H1 (cell line): ENCODE measurements around the gene CHSY1. TPM values are rescaled to one million over a fixed set of nuclear protein-coding genes. Genes with fewer than 3 reads are reported as not detected.

Source experiments
- CTCF ChIA-PET: fragments of 300-600 bp; sonication (Branson Sonifier 250); formaldehyde crosslinking; loops from one replicate; lab custom pipeline; 2021; ENCODE audit not compliant: partially characterized antibody; lab: Charles Lee
- POLR2A ChIA-PET: fragments of 300-600 bp; sonication (Branson Sonifier 250); formaldehyde crosslinking; loops from one replicate; lab custom pipeline; 2021; ENCODE audit warnings: inconsistent platforms; ENCODE audit not compliant: partially characterized antibody; lab: Charles Lee
- DNase-seq, 2 experiments: peaks; one replicate each; pipeline versions ENCODE4 v3.0.0 to v3.0.0-alpha.2; 2010 to 2022; ENCODE audit warnings: low spot score in 2 of 2, low read depth in 1 of 2, mixed read lengths in 1 of 2
- FAIRE-seq: peaks from 2 replicates; lab custom pipeline; 2011; peaks lifted over from hg19 to GRCh38; lab: Jason Lieb, UNC
- H2AFZ ChIP-seq: 2 replicates; pipeline ENCODE4 v1.8.1; 2012; ENCODE audit warnings: low read length, inconsistent platforms
- H2AK5ac ChIP-seq: 2 replicates; pipeline ENCODE4 v1.6.1; 2013; ENCODE audit warnings: low read depth, low read length
- H2BK120ac ChIP-seq: replicated peaks from 2 replicates; pipeline ENCODE3; 2013; ENCODE audit warnings: low read depth, low read length, inconsistent platforms
- H2BK12ac ChIP-seq: 2 replicates; pipeline ENCODE4 v1.6.1; 2013; ENCODE audit warnings: low read depth, low read length
- H2BK15ac ChIP-seq: 2 replicates; pipeline ENCODE4 v1.6.1; 2013; ENCODE audit warnings: low read length
- H2BK20ac ChIP-seq: 2 replicates; pipeline ENCODE4 v1.6.1; 2013; ENCODE audit warnings: low read length
- H2BK5ac ChIP-seq: 2 replicates; pipeline ENCODE4 v1.6.1; 2013; ENCODE audit warnings: low read depth, low read length
- H3K14ac ChIP-seq: 2 replicates; pipeline ENCODE4 v1.6.1; 2013; ENCODE audit warnings: inconsistent platforms; ENCODE audit not compliant: insufficient read length
- H3K18ac ChIP-seq: 2 replicates; pipeline ENCODE4 v1.6.1; 2013; ENCODE audit warnings: low read length; ENCODE audit errors: extremely low read depth
- H3K23ac ChIP-seq: 2 replicates; pipeline ENCODE4 v1.6.1; 2013; ENCODE audit warnings: inconsistent platforms; ENCODE audit not compliant: insufficient read length
- H3K23me2 ChIP-seq: 2 replicates; pipeline ENCODE4 v1.6.1; 2013; ENCODE audit warnings: low read depth, low read length
- H3K27ac ChIP-seq: 2 replicates; pipeline ENCODE4 v1.6.1; 2011; ENCODE audit warnings: low read depth, low read length, inconsistent platforms
- H3K27me3 ChIP-seq, 4 experiments: replicated peaks in 1 of 4; 1 replicate in 1 of 4; 2 replicates in 3 of 4; pipeline versions ENCODE4 v1.6.1 to v1.8.1; 2011 to 2013; ENCODE audit warnings: low read length in 3 of 4, mild to moderate bottlenecking in 3 of 4, inconsistent platforms in 2 of 4, mixed read lengths in 2 of 4, moderate library complexity in 1 of 4; ENCODE audit not compliant: control insufficient read depth in 3 of 4, insufficient read depth in 3 of 4; ENCODE audit errors: extremely low read depth in 1 of 4
- H3K36me3 ChIP-seq, 4 experiments: 2 replicates each; pipeline versions ENCODE4 v1.6.1 to v1.8.1; 2011 to 2013; ENCODE audit warnings: mild to moderate bottlenecking in 4 of 4, low read length in 3 of 4, moderate library complexity in 2 of 4, control low read depth in 1 of 4, inconsistent platforms in 1 of 4; ENCODE audit not compliant: insufficient read depth in 4 of 4, control insufficient read depth in 2 of 4
- H3K4ac ChIP-seq: replicated peaks from 2 replicates; pipeline ENCODE3; 2013; ENCODE audit warnings: low read length, low read depth, mixed read lengths, inconsistent platforms; ENCODE audit not compliant: insufficient read length
- H3K4me1 ChIP-seq, 4 experiments: replicated peaks in 1 of 4; 1 replicate in 1 of 4; 2 replicates in 3 of 4; pipeline versions ENCODE4 v1.6.1 to v1.8.1; 2011 to 2013; ENCODE audit warnings: low read length in 3 of 4, inconsistent platforms in 2 of 4, mixed read lengths in 1 of 4; ENCODE audit not compliant: insufficient read depth in 4 of 4, control insufficient read depth in 3 of 4
- H3K4me2 ChIP-seq, 2 experiments: 2 replicates each; pipeline versions ENCODE4 v1.6.1 to v1.8.1; 2011 to 2013; ENCODE audit warnings: low read depth in 2 of 2, low read length in 2 of 2, control low read depth in 1 of 2, inconsistent platforms in 1 of 2, mild to moderate bottlenecking in 1 of 2; ENCODE audit not compliant: insufficient read depth in 1 of 2
- H3K4me3 ChIP-seq, 4 experiments: fragments of 200-600, 300-600 bp in 1 of 4; sonication (generic), shearing (Covaris generic), sonication (Bioruptor Twin) in 1 of 4; 2 replicates each; pipeline versions ENCODE4 v1.5.1 to v1.8.1; 2011 to 2016; ENCODE audit warnings: low read length in 4 of 4, low read depth in 3 of 4, control low read depth in 2 of 4, inconsistent platforms in 2 of 4, mild to moderate bottlenecking in 2 of 4, mixed read lengths in 1 of 4, moderate library complexity in 1 of 4; ENCODE audit not compliant: insufficient read depth in 2 of 4; ENCODE audit errors: extremely low read depth in 1 of 4
- H3K56ac ChIP-seq: replicated peaks from 2 replicates; pipeline ENCODE3; 2013; ENCODE audit warnings: low read depth, mild to moderate bottlenecking, mixed read lengths, low read length, inconsistent platforms; ENCODE audit not compliant: insufficient read length
- H3K79me1 ChIP-seq: 2 replicates; pipeline ENCODE4 v1.6.1; 2013; ENCODE audit warnings: low read depth, low read length, control low read depth
- H3K79me2 ChIP-seq, 2 experiments: 2 replicates each; pipeline versions ENCODE4 v1.6.1 to v1.8.1; 2012 to 2013; ENCODE audit warnings: low read length in 2 of 2, mild to moderate bottlenecking in 2 of 2, inconsistent platforms in 1 of 2; ENCODE audit not compliant: insufficient read depth in 2 of 2, control insufficient read depth in 1 of 2
- H3K9ac ChIP-seq, 4 experiments: replicated peaks in 1 of 4; 1 replicate in 1 of 4; 2 replicates in 3 of 4; pipeline versions ENCODE4 v1.6.1 to v1.8.1; 2011 to 2013; ENCODE audit warnings: low read depth in 3 of 4, low read length in 3 of 4, control low read depth in 2 of 4, mild to moderate bottlenecking in 2 of 4, moderate library complexity in 2 of 4, inconsistent platforms in 1 of 4; ENCODE audit errors: extremely low read depth in 1 of 4
- H3K9me3 ChIP-seq, 2 experiments: 2 replicates each; pipeline versions ENCODE4 v1.6.1 to v1.8.1; 2012 to 2013; ENCODE audit warnings: mild to moderate bottlenecking in 2 of 2, moderate library complexity in 2 of 2, control low read depth in 1 of 2, inconsistent platforms in 1 of 2, low read depth in 1 of 2, low read length in 1 of 2, mixed read lengths in 1 of 2; ENCODE audit not compliant: insufficient read depth in 2 of 2
- H4K20me1 ChIP-seq, 2 experiments: replicated peaks in 1 of 2; 2 replicates each; pipeline versions ENCODE3 to v1.8.1; 2011 to 2013; ENCODE audit warnings: inconsistent platforms in 2 of 2, low read length in 2 of 2, mild to moderate bottlenecking in 1 of 2; ENCODE audit not compliant: insufficient read depth in 2 of 2, control insufficient read depth in 1 of 2
- H4K5ac ChIP-seq: 2 replicates; pipeline ENCODE4 v1.6.1; 2013; ENCODE audit warnings: low read length, low read depth, mixed read lengths, inconsistent platforms; ENCODE audit not compliant: insufficient read length
- H4K8ac ChIP-seq: 2 replicates; pipeline ENCODE4 v1.8.0; 2013; ENCODE audit warnings: mild to moderate bottlenecking, moderate library complexity, low read length, inconsistent platforms; ENCODE audit not compliant: insufficient read depth; ENCODE audit errors: extremely low read depth
- H4K91ac ChIP-seq: replicated peaks from 2 replicates; pipeline ENCODE3; 2013; ENCODE audit warnings: low read length, mixed read lengths, inconsistent platforms; ENCODE audit not compliant: insufficient read length
- CEBPB ChIP-seq: IDR thresholded peaks from 2 replicates; pipeline ENCODE4 v1.6.1; 2012; ENCODE audit warnings: low read depth, low read length
- YY1 ChIP-seq: IDR thresholded peaks from 2 replicates; pipeline ENCODE4 v1.6.1; 2011; ENCODE audit warnings: low read depth, mild to moderate bottlenecking, low read length
- WGBS, 2 experiments: shearing (Covaris generic) in 1 of 2; methylation state at CpG; one replicate each; pipeline versions ENCODE4 v1.1.6 to v1.1.7; 2013 to 2015; ENCODE audit warnings: low lambda C conversion rate in 2 of 2, mixed read lengths in 2 of 2, inconsistent platforms in 1 of 2, low coverage in 1 of 2, missing lambda C conversion rate in 1 of 2; ENCODE audit not compliant: insufficient replicate concordance in 2 of 2, insufficient coverage in 1 of 2, insufficient read length in 1 of 2; ENCODE audit errors: extremely low coverage in 1 of 2, missing lambda C conversion rate in 1 of 2; 5-methylcytosine and 5-hydroxymethylcytosine counted together
- polyA plus RNA-seq, 7 experiments: library from polyadenylated mRNA; depleted of rRNA in 3 of 7; stranded (reverse) in 5 of 7; unstranded in 2 of 7; fragments of >200 nt in 5 of 7; fragments of 200-250 nt in 2 of 7; gene quantifications; 1 replicate in 5 of 7; 2 replicates in 1 of 7; 4 replicates in 1 of 7; pipeline versions ENCODE4 v1.2.1 to v1.2.3, GENCODE V29; 2011 to 2013; ENCODE audit warnings: missing spikeins in 2 of 7, mixed read lengths in 2 of 7
- total RNA-seq: library from RNA; stranded (reverse); fragmentation: NEBNext Ultra II Directional; extraction: Animal tissue kit (Norgen Biotek cat#: 25700); gene quantifications from 2 replicates; pipeline ENCODE4 v1.2.1, GENCODE V29; 2021

Gene CHSY1
- total and polyA plus RNA-seq, 2 of the 8 experiments (the other 6 are each of a cell fraction or from before 2014, with no cell fraction given) = 24.9 to 60.7 TPM

DNA sequence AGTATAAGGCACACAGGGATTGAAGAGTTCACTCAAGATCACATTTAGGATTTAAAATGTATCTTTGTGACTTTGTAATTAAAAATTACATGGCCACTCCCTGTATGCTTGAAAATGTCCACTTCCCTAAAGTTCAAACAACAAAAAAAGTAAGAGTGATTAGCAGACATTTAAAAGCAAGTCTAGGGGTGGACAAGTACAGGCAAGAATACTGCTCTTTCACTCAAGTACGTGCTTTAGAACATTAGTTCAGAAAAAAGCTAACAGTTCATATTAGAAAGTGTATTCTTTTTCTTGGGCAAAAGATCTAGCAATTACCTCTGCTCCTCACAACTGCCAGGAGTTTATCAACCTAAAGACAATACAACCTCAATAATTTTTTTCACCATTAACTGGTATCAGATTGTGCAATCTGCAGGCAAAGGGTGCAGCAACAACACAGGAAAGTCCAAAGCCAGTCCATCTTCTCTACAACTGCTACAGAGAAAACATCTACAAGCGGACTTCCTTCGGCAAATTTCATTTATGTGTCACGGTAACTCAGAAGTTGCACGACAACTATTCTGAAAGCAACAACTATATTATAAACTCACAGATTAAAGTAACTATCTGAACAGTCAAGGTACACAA, 18.1 kb downstream of the CHSY1 start:
- no peak for TF ChIP-seq YY1
- peak; percentile 37; the same call in 1 of the 2 replicates for TF ChIP-seq CEBPB
- no peak for FAIRE-seq
- Histone ChIP-seq H3K23me2 (no peaks in the 10 kb centered on the region), H3K4me2 (no peak overlapping the region), H4K5ac (no peak overlapping the region), H3K4ac (no peak overlapping the region), H3K36me3 (peaks cover 0 to 18% (median 8%) of the 10 kb centered on the region in 4 experiments; a peak in 4 of 8 replicates), H2BK15ac (no peak overlapping the region), H3K4me3 (no peak overlapping the region), H3K27ac (no peak overlapping the region), H3K79me1 (peaks cover 22% of the 10 kb centered on the region), H3K9ac (no peak overlapping the region), H2AFZ (no peak overlapping the region), H3K9me3 (no peaks in the 10 kb centered on the region), H2BK5ac (no peak overlapping the region), H3K14ac (no peak overlapping the region), H4K8ac (no peak overlapping the region), H3K56ac (no peak overlapping the region), H4K20me1 (peaks cover 9 to 16% of the 10 kb centered on the region in 2 experiments), H3K23ac (no peak overlapping the region), H3K4me1 (peaks cover 0 to 4% (median under 1%) of the 10 kb centered on the region in 4 experiments; a peak in 2 of 7 replicates), H2BK20ac (no peak overlapping the region), H3K18ac (no peak overlapping the region), H3K27me3 (no peaks in the 10 kb centered on the region), H2BK12ac (no peak overlapping the region), H3K79me2 (peaks cover 14 to 93% of the 10 kb centered on the region in 2 experiments), H2AK5ac (no peak overlapping the region), H4K91ac (no peak overlapping the region), H2BK120ac (no peak overlapping the region)
- ChIA-PET POLR2A (no interaction called here), CTCF (interaction anchor here (0.6 to 2.1 kb wide), 3 partner anchors 12 to 191 kb away, joined by 3 to 10 read pairs (median 5); no protein-coding TSS in a partner anchor)
- no peak for DNase-seq
- WGBS, 2 experiments = 96% methylated on average over 5 of the region's 5 CpGs; no CpG with 5 or more reads in 1 of the 2 experiments
